Measurements from ENCODE around the gene TNRC18. TPM values are rescaled to one million over a fixed set of nuclear protein-coding genes. Genes with fewer than 3 reads are reported as not detected.

The TNRC18 gene
- total and polyA plus RNA-seq, 9 of the 15 experiments (the other 6 are each of a cell fraction or from before 2014, with no cell fraction given), result 0.03 to 43.2 (median 18.0) TPM

DNA sequence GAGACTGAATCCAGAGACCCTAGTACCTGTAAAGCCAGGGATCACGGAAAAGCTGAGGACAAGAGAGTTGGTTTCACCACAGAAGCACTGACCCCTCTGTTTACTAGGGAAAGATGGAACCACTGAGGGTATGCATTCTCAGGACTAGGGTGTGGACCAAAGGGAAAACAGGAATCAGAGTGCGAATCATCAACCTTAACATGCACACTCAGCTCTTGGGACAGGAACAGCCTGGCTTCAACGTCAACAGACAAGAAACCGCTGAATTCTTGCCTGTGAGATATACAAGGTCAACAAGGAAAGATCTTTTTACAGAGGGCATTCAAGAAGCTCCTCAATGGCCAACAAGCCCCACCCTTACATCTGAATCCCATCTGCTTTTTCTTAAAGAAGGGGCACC, 14.9 kb downstream of the TNRC18 start:
- H3K4me2 ChIP-seq (ENCODE audit: insufficient read depth, low read length), result no peak overlapping the region
- CTCF ChIA-PET (ENCODE audit: low intra/inter-chr PET ratio), result no interaction called here
- in situ Hi-C loops (cut with MboI), result no loop called here
- no peak for TF ChIP-seq PCBP2 (IDR thresholded peaks at IDR 0.05; ENCODE audit: low read depth, low read length, poor library complexity, severe bottlenecking)
- TF ChIP-seq, protein P1, sequence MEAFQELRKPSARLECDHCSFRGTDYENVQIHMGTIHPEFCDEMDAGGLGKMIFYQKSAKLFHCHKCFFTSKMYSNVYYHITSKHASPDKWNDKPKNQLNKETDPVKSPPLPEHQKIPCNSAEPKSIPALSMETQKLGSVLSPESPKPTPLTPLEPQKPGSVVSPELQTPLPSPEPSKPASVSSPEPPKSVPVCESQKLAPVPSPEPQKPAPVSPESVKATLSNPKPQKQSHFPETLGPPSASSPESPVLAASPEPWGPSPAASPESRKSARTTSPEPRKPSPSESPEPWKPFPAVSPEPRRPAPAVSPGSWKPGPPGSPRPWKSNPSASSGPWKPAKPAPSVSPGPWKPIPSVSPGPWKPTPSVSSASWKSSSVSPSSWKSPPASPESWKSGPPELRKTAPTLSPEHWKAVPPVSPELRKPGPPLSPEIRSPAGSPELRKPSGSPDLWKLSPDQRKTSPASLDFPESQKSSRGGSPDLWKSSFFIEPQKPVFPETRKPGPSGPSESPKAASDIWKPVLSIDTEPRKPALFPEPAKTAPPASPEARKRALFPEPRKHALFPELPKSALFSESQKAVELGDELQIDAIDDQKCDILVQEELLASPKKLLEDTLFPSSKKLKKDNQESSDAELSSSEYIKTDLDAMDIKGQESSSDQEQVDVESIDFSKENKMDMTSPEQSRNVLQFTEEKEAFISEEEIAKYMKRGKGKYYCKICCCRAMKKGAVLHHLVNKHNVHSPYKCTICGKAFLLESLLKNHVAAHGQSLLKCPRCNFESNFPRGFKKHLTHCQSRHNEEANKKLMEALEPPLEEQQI (IDR thresholded peaks at IDR 0.05), result no peak
- TF ChIP-seq TSC22D4 (tag; IDR thresholded peaks at IDR 0.05), result no peak
- no peak for TF ChIP-seq SIN3A (IDR thresholded peaks at IDR 0.05; ENCODE audit: borderline replicate concordance in 2 of 2, control insufficient read depth in 1 of 2, low read depth in 2 of 2, low read length in 2 of 2)
- TF ChIP-seq, protein P2, sequence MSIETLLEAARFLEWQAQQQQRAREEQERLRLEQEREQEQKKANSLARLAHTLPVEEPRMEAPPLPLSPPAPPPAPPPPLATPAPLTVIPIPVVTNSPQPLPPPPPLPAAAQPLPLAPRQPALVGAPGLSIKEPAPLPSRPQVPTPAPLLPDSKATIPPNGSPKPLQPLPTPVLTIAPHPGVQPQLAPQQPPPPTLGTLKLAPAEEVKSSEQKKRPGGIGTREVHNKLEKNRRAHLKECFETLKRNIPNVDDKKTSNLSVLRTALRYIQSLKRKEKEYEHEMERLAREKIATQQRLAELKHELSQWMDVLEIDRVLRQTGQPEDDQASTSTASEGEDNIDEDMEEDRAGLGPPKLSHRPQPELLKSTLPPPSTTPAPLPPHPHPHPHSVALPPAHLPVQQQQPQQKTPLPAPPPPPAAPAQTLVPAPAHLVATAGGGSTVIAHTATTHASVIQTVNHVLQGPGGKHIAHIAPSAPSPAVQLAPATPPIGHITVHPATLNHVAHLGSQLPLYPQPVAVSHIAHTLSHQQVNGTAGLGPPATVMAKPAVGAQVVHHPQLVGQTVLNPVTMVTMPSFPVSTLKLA (conservative IDR thresholded peaks at IDR 0.05), result no peak
- TF ChIP-seq RBM25 (IDR thresholded peaks at IDR 0.05; ENCODE audit: low read depth, low read length, severe bottlenecking), result no peak
- TF ChIP-seq MCM2 (IDR thresholded peaks at IDR 0.05; ENCODE audit: low read depth), result no peak
- TF ChIP-seq, protein P3, sequence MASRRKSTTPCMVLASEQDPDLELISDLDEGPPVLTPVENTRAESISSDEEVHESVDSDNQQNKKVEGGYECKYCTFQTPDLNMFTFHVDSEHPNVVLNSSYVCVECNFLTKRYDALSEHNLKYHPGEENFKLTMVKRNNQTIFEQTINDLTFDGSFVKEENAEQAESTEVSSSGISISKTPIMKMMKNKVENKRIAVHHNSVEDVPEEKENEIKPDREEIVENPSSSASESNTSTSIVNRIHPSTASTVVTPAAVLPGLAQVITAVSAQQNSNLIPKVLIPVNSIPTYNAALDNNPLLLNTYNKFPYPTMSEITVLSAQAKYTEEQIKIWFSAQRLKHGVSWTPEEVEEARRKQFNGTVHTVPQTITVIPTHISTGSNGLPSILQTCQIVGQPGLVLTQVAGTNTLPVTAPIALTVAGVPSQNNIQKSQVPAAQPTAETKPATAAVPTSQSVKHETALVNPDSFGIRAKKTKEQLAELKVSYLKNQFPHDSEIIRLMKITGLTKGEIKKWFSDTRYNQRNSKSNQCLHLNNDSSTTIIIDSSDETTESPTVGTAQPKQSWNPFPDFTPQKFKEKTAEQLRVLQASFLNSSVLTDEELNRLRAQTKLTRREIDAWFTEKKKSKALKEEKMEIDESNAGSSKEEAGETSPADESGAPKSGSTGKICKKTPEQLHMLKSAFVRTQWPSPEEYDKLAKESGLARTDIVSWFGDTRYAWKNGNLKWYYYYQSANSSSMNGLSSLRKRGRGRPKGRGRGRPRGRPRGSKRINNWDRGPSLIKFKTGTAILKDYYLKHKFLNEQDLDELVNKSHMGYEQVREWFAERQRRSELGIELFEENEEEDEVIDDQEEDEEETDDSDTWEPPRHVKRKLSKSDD (conservative IDR thresholded peaks at IDR 0.05; ENCODE audit: low read length), result no peak
- no peak for TF ChIP-seq TBL1XR1 (IDR thresholded peaks at IDR 0.05; ENCODE audit: low read length in 2 of 2)
- TF ChIP-seq, protein P4, sequence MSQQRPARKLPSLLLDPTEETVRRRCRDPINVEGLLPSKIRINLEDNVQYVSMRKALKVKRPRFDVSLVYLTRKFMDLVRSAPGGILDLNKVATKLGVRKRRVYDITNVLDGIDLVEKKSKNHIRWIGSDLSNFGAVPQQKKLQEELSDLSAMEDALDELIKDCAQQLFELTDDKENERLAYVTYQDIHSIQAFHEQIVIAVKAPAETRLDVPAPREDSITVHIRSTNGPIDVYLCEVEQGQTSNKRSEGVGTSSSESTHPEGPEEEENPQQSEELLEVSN (IDR thresholded peaks at IDR 0.05; ENCODE audit: borderline replicate concordance in 1 of 2, extremely low read depth in 1 of 2, insufficient read depth in 1 of 2, insufficient read length in 1 of 2, low read depth in 1 of 2, low read length in 1 of 2, poor library complexity in 1 of 2, severe bottlenecking in 1 of 2), result no peak

More for the DNA sequence above, 14.9 kb downstream of the TNRC18 start:
- peak overlapping the region in 1 of 2 experiments; percentile 29; a peak in 1 of 4 replicates for H3K9ac ChIP-seq (ENCODE audit: insufficient read depth in 1 of 2, low read depth in 2 of 2, low read length in 2 of 2)
- no peak overlapping the region for H3K4me3 ChIP-seq
- H4K20me1 ChIP-seq (replicated peaks; ENCODE audit: control insufficient read depth, insufficient read depth, low read length), result no peaks in the 10 kb centered on the region
- peaks cover 0 to 21% of the 10 kb centered on the region in 2 experiments; a peak in 3 of 5 replicates for H3K4me1 ChIP-seq (replicated peaks in 1 of 2; ENCODE audit: control insufficient read depth in 2 of 2, insufficient read depth in 2 of 2, low read length in 2 of 2)
- intact Hi-C loops (cut with micrococcal nuclease), result no loop called here
- H2AFZ ChIP-seq (ENCODE audit: low read depth, low read length), result no peak overlapping the region
- no peaks in the 10 kb centered on the region for H3K36me3 ChIP-seq (ENCODE audit: control insufficient read depth, insufficient read depth, low read length)
- no peaks in the 10 kb centered on the region for H3K9me1 ChIP-seq (ENCODE audit: control insufficient read depth, insufficient read depth, low read length)
- H3K27me3 ChIP-seq (ENCODE audit: control insufficient read depth in 2 of 2, insufficient read depth in 2 of 2, low read length in 2 of 2), result no peaks in the 10 kb centered on the region
- no TSS peak for BruUV-seq (replicated peaks)
- no peak overlapping the region; the same call in 2 of the 3 replicates for H3K27ac ChIP-seq (ENCODE audit: extremely low read depth, low read depth, low read length)
- FAIRE-seq (no peak), DNase-seq (ENCODE audit: extremely low read depth in 1 of 4, low spot score in 3 of 4) (peak in 1 of 4 experiments; percentile 4), ATAC-seq (no peak)
- POLR2A ChIA-PET, result interaction anchor here (0.6 to 2.5 kb wide), 4 partner anchors 9 to 62 kb away, joined by 3 to 9 read pairs (median 3); no protein-coding TSS in a partner anchor
- WGBS (ENCODE audit: insufficient coverage, low coverage, missing lambda C conversion rate), result 58% methylated on average over 4 of the region's 4 CpGs
- H3K9me3 ChIP-seq (replicated peaks; ENCODE audit: control insufficient read depth, insufficient read depth, low read depth, low read length), result no peaks in the 10 kb centered on the region
- peaks cover 9% of the 10 kb centered on the region; the same call in 1 of the 3 replicates for H3K79me2 ChIP-seq (ENCODE audit: control insufficient read depth, insufficient read depth, low read length)
